Mononuclear cell (primary cell): ENCODE results near the gene LRRC72. TPM values are rescaled to one million over a fixed set of nuclear protein-coding genes. Genes with fewer than 3 reads are reported as not detected.
"Not testable (repeated sequence)": the region's sequence is repeated elsewhere in the genome, so short reads cannot be mapped to it uniquely, and the experiment has no call there.

Source experiments
- H3K27me3 ChIP-seq: 2 replicates; pipeline ENCODE4 v1.6.0; 2011; ENCODE audit warnings: low read length, control low read depth; ENCODE audit not compliant: insufficient read depth
- H3K4me1 ChIP-seq: 2 replicates; pipeline ENCODE4 v1.5.1; 2011; ENCODE audit warnings: mild to moderate bottlenecking, low read length, control low read depth; ENCODE audit not compliant: insufficient read depth
- H3K4me3 ChIP-seq: 2 replicates; pipeline ENCODE4 v1.5.1; 2011; ENCODE audit warnings: mild to moderate bottlenecking, low read length, moderate library complexity
- H3K9me3 ChIP-seq: 2 replicates; pipeline ENCODE4 v1.5.1; 2011; ENCODE audit warnings: low read depth, mild to moderate bottlenecking, control low read depth, low read length
- total RNA-seq: library from RNA; depleted of rRNA; stranded (reverse); fragments of >200 nt; gene quantifications from one replicate; pipeline ENCODE4 v1.2.3, GENCODE V29; 2012

LRRC72 gene
- total RNA-seq, 1 donor: not detected

- H3K9me3 ChIP-seq: no peaks in the 10 kb centered on the region
- no peaks in the 10 kb centered on the region for H3K27me3 ChIP-seq
- no peaks in the 10 kb centered on the region for H3K4me1 ChIP-seq
- H3K4me3 ChIP-seq: no peak overlapping the region
Observed at GRCh38 chr7:16512097-16512496, 14.5 kb upstream of the LRRC72 start.

GRCh38 chr7:16514271-16514670 is 12.4 kb upstream of the LRRC72 start:
- no peaks in the 10 kb centered on the region for H3K4me1 ChIP-seq
- no peaks in the 10 kb centered on the region for H3K27me3 ChIP-seq
- no peak overlapping the region for H3K4me3 ChIP-seq
- H3K9me3 ChIP-seq: no peaks in the 10 kb centered on the region

- Histone ChIP-seq H3K4me3 (no peak overlapping the region), H3K27me3 (no peaks in the 10 kb centered on the region), H3K4me1 (no peaks in the 10 kb centered on the region), H3K9me3 (no peaks in the 10 kb centered on the region)
Observed at GRCh38 chr7:16514729-16515128, 11.9 kb upstream of the LRRC72 start.

GRCh38 chr7:16515785-16516685 is 10.6 kb upstream of the LRRC72 start:
- Histone ChIP-seq H3K27me3 (no peaks in the 10 kb centered on the region), H3K9me3 (no peaks in the 10 kb centered on the region), H3K4me3 (no peak overlapping the region), H3K4me1 (no peaks in the 10 kb centered on the region)

- not testable (repeated sequence) for H3K4me3 ChIP-seq, H3K27me3 ChIP-seq, H3K9me3 ChIP-seq, H3K4me1 ChIP-seq
Observed at GRCh38 chr7:16519985-16520384, 6.6 kb upstream of the LRRC72 start.

- Histone ChIP-seq H3K9me3 (no peaks in the 10 kb centered on the region), H3K27me3 (no peaks in the 10 kb centered on the region), H3K4me1 (no peaks in the 10 kb centered on the region), H3K4me3 (no peak overlapping the region)
Observed at GRCh38 chr7:16524332-16524731, 2.3 kb upstream of the LRRC72 start.

- Histone ChIP-seq H3K9me3 (no peaks in the 10 kb centered on the region), H3K27me3 (no peaks in the 10 kb centered on the region), H3K4me3 (no peak overlapping the region), H3K4me1 (no peaks in the 10 kb centered on the region)
Observed at GRCh38 chr7:16528520-16528919, 1.9 kb downstream of the LRRC72 start.

- Histone ChIP-seq H3K4me3 (no peak overlapping the region), H3K9me3 (no peaks in the 10 kb centered on the region), H3K4me1 (no peaks in the 10 kb centered on the region), H3K27me3 (no peaks in the 10 kb centered on the region)
Observed at GRCh38 chr7:16529697-16530096, 3.1 kb downstream of the LRRC72 start.

GRCh38 chr7:16531707-16532106 is 5.1 kb downstream of the LRRC72 start:
- no peaks in the 10 kb centered on the region for H3K27me3 ChIP-seq
- H3K9me3 ChIP-seq: no peaks in the 10 kb centered on the region
- H3K4me3 ChIP-seq: no peak overlapping the region
- H3K4me1 ChIP-seq: no peaks in the 10 kb centered on the region

- no peak overlapping the region for H3K4me3 ChIP-seq
- H3K9me3 ChIP-seq: no peaks in the 10 kb centered on the region
- no peaks in the 10 kb centered on the region for H3K4me1 ChIP-seq
- no peaks in the 10 kb centered on the region for H3K27me3 ChIP-seq
Observed at GRCh38 chr7:16532272-16532671, 5.6 kb downstream of the LRRC72 start.

GRCh38 chr7:16535500-16535899 is 8.9 kb downstream of the LRRC72 start:
- Histone ChIP-seq H3K27me3 (no peaks in the 10 kb centered on the region), H3K4me1 (no peaks in the 10 kb centered on the region), H3K9me3 (no peaks in the 10 kb centered on the region), H3K4me3 (no peak overlapping the region)

GRCh38 chr7:16540559-16540958 is 13.9 kb downstream of the LRRC72 start:
- H3K4me1 ChIP-seq, H3K9me3 ChIP-seq, H3K4me3 ChIP-seq, H3K27me3 ChIP-seq: not testable (repeated sequence)

- H3K27me3 ChIP-seq: no peaks in the 10 kb centered on the region
- no peaks in the 10 kb centered on the region for H3K4me1 ChIP-seq
- H3K4me3 ChIP-seq: no peak overlapping the region
- H3K9me3 ChIP-seq: no peaks in the 10 kb centered on the region
Observed at GRCh38 chr7:16542401-16542800, 15.8 kb downstream of the LRRC72 start.

- Histone ChIP-seq H3K4me3 (no peak overlapping the region), H3K4me1 (no peaks in the 10 kb centered on the region), H3K9me3 (no peaks in the 10 kb centered on the region), H3K27me3 (no peaks in the 10 kb centered on the region)
Observed at GRCh38 chr7:16543456-16543855, 16.8 kb downstream of the LRRC72 start.

- Histone ChIP-seq H3K4me3 (no peak overlapping the region), H3K4me1 (no peaks in the 10 kb centered on the region), H3K9me3 (no peaks in the 10 kb centered on the region), H3K27me3 (no peaks in the 10 kb centered on the region)
Observed at GRCh38 chr7:16546921-16547505, 20.4 kb downstream of the LRRC72 start.

GRCh38 chr7:16548428-16548827 is 21.8 kb downstream of the LRRC72 start:
- H3K4me3 ChIP-seq: no peak overlapping the region
- H3K27me3 ChIP-seq: no peaks in the 10 kb centered on the region
- H3K4me1 ChIP-seq: no peaks in the 10 kb centered on the region

More at GRCh38 chr7:16548428-16548827, 21.8 kb downstream of the LRRC72 start:
- H3K9me3 ChIP-seq: no peaks in the 10 kb centered on the region
